SU-DHL-6 (cell line): ENCODE measurements around the gene RCAN2.

ENCODE experiments used
- CTCF ChIP-seq: fragments of 200-600 bp; sonication (generic); IDR thresholded peaks from one replicate; pipeline ENCODE4 v1.5.1; 2017; ENCODE audit warnings: antibody characterized with exemption, mild to moderate bottlenecking, low read length, moderate library complexity; ENCODE audit not compliant: insufficient read depth, poor library complexity, severe bottlenecking
- EZH2phosphoT487 ChIP-seq: fragments of 200-600 bp; sonication (generic), shearing (Covaris generic); conservative IDR thresholded peaks from 2 replicates; pipeline ENCODE4 v1.6.1; 2018; ENCODE audit warnings: mild to moderate bottlenecking, antibody characterized with exemption, low read length, moderate library complexity, mixed read lengths

DNA sequence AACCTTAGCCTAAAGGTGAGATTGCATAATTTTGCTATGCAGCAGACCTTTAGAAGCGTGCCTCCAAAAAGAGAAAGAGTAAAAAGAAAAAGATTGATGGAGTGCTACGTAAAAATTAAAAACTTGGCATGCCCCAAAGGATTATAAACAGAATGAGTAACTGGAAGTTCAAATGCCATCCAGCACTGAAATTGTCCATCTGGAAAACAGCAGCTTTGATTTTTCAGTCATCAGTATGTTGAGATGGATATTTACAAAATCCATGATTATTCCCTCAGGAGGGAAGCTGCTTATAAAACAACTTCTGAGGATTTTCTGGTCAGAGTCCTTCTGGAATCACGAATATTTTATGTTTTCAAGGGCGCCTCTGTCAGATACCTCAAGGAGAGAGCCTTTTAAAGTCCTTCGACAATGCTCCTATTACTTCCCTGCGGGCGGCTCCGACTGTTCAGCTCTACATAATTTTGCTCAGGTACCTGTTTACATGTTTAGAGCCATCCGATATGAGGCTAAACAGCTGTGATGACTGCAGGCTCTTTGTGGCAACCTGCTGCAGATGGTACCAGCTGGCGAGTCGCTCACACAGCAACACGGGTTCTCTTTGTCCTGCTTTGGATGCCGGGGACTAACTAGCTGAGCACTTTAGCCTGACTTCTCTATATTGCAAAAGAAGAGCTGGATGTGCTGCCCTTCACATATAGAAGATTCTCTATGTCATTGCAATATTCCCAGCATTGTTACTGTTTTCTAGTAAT, 83.3 kb downstream of the RCAN2 start:
- TF ChIP-seq CTCF (no peak), EZH2phosphoT487 (no peak)
